ENCODE results near the gene CTIF.

CTIF gene

GRCh38 chr18:48575658-48576456, 37.0 kb downstream of the CTIF start:
- no peak for DNase-seq

GRCh38 chr18:48576457-48576771, 37.6 kb downstream of the CTIF start:
- DNase-seq = no peak

- DNase-seq = no peak
Measured at GRCh38 chr18:48577478-48578190, 38.8 kb downstream of the CTIF start.

GRCh38 chr18:48578289-48578688, 39.5 kb downstream of the CTIF start:
- no peak for DNase-seq

DNA sequence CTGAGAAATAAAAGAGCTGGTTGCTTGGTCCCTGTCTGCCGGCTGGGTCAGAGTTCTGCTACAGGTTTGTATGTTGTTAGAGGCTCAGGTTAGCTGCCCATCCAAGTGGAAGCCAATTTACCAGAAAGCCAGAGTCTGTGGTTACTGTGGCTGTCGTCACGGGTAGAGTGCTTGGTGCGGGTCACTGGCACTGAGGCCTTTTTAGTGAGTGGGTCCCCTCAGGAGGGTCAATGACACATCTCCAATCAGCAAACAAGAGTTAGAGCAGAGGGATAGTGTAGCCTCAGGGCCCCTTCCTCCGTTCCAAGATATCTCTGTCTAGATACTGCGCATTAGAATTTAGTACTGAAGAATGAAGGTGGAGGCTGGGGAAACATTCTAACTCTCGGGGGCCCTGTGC, 41.2 kb downstream of the CTIF start:
- no peak for DNase-seq

DNA sequence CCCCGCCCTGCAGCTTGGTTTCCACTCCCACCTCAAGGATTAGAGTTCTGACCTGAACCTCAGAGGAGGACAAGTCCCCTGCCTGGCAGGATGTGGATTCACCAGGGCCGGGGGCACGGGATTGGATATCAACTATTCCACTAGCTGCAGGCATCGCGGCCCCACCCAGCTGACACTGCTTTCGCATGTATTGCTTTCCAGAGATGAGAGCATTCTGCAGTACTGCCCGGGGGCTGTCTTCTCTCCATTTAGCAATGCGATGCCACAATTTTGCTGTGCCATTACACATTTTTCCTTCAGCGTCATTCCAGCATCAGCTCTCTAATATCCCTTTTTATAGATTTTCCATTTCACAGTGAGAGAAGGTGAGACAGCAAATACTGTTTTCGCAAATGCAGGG, 42.0 kb downstream of the CTIF start:
- DNase-seq = no peak

DNA sequence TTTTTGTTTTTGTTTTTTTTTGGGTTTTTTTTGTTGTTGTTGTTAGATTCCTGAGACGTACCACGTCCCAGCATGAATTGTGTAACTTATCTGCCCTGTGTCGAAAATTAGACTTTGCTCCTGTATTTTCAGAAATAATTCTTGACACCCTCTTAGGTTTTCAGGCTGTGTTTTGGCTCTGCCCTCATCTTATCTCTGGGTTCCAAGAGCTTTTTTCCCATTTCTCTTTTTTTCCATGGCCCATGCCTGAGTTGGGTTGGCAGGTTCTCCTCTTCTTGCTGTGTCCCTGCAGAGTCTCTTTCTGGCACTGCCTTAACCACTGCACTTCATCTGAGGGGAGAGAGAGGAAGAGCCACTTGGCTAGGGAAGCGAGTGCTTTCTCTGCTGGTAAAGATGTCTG, 42.4 kb downstream of the CTIF start:
- DNase-seq = no peak

GRCh38 chr18:48581941-48582340, 43.1 kb downstream of the CTIF start:
- DNase-seq = no peak

GRCh38 chr18:48582946-48583345, 44.1 kb downstream of the CTIF start:
- no peak for DNase-seq

GRCh38 chr18:48583573-48583972, 44.7 kb downstream of the CTIF start:
- no peak for DNase-seq

DNA sequence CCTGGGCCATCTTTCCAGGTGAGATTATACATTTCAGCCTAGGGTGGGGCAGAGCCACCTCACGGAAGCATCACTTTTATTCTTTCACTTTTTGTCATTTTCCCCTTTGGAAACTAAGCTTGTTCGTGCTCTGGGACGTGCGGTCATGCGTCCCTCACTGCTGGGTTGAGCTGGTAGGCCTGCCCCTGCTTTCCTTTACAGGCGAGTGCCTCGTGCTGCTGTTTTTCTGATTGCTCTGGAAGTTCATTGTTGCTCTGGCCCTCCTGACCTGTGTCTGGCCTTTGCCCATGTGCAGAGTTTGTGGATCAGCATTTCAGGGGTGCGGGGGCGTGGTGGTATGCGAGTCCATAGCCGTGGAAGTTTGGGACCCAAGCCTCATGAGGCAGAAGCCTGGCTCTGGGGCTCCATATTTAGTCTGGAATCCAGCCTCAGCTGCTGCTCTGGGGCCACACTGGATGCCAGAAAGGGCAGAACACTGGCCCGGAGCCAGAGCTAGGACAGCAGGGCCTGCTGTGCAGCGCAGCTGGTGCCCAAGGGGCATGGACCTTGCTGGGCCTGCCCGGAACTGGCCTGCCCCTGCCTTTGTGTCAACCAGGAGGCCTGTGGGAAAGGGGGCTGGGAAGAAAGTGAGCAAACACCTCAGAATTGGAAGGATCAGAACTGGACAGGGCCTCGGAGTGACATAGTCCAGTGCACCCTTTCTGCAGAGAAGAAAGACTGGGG, 51.1 kb downstream of the CTIF start:
- no peak for DNase-seq

DNA sequence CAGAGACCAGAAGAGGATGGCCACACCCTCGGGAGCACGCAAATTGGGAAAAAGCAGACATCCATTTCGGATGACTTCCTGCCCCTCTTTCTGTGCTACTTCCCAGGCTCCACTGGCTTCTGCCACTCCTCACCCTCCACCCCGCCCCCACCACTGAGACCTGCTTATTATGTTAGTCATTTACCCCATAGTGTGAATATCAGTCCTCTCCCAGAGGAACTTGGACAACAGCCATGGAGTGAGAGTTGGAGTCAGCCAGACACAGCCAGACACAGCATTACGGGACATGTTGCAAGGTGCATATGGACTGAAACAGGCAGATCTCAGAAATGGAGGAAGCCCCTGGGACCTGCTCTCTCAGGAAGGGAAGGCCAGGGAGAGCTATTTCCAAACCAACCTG, 51.8 kb downstream of the CTIF start:
- no peak for DNase-seq

- DNase-seq = no peak
Measured at GRCh38 chr18:48592540-48593171, 53.8 kb downstream of the CTIF start.

DNA sequence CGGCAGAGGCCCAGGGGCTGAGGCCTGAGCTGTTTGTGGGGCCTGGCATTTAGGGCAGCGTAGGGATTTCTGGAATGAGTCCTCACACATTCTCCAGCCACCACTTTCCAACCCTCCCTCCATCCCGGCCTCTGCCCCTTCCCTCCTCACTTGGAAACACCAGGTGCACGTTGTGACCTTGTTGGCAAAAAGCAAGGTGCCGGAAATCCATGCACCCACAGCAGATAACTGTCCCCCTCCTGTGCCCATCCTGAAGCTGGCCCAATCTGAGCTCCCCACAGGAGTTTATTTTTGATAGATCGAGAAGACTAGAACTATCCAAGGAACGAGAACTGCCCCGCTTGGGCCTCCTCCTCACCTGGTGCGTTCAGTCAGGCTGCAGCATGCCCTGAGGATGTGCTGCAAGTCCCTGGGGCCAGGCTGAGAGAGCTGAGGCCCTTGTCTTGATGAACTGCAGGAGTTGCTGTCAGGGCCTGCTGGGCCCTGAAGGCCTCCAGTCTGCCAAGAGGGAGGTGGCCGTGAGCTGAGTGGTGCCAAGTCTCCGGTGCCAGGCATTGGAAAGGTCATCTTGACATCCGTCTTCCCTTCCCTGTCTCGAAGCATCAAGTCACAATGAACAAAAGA, 55.8 kb downstream of the CTIF start:
- no peak for DNase-seq

GRCh38 chr18:48595703-48596218, 56.9 kb downstream of the CTIF start:
- DNase-seq = no peak

GRCh38 chr18:48597110-48597509, 58.3 kb downstream of the CTIF start:
- no peak for DNase-seq

DNA sequence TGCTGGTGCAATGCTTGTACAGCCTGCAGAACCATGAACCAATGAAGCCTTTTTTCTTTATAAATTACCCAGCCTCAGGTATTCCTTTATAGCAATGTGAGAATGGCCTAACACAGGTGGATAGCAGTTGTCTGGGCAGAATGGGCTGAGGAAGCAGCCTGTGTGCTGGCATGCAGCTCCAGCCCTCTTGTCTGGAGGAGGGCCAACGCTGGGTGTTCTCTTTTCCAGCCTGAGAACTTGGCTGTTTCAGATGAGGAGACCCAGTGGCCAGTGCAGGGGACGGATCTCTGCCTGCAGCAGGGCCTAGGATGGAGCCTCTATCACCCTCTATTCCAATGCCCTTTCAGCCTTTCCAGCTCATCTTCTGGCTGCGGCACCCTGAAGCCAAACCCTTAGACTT, 58.8 kb downstream of the CTIF start:
- DNase-seq = no peak

DNA sequence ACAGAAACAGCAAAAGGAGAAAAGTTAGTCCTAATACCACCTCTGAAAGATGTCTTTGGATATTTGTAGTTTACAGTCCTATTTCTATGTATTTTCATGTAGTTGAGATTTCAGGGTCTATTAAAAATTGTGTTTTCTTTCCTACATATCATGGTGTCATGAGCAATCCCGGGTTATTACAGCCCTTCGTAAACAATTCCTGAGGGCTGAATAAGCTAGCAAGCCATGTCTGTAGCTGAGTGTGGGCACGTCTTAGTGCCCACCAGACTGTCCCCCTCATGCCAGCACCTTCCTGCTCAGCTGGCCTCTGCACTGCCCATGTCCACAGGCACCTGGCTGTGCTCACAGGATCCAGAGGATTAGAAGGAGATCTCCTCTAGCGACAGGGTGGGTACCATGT, 60.6 kb downstream of the CTIF start:
- no peak for DNase-seq

- no peak for DNase-seq
Measured at GRCh38 chr18:48600046-48600445, 61.2 kb downstream of the CTIF start.

GRCh38 chr18:48600456-48601090, 61.7 kb downstream of the CTIF start:
- no peak for DNase-seq

DNA sequence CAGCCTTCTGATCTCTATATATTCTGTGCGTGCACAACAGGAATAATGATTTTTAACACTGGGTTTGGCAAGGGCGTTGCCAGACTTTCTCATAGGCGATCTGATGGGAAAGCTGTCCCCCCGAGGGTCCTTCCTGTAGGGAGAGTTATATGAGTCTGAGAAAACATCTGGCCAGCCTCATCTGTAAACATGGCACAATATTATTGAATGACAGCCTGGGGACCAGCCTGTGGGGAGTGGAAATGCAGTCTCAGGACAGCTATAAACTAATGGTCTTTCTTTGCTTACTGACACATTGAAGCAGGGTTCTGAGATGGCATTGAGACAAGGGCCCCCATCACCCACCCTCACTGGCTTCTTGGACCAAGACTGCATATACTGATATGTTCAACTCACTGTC, 62.5 kb downstream of the CTIF start:
- DNase-seq = no peak

DNA sequence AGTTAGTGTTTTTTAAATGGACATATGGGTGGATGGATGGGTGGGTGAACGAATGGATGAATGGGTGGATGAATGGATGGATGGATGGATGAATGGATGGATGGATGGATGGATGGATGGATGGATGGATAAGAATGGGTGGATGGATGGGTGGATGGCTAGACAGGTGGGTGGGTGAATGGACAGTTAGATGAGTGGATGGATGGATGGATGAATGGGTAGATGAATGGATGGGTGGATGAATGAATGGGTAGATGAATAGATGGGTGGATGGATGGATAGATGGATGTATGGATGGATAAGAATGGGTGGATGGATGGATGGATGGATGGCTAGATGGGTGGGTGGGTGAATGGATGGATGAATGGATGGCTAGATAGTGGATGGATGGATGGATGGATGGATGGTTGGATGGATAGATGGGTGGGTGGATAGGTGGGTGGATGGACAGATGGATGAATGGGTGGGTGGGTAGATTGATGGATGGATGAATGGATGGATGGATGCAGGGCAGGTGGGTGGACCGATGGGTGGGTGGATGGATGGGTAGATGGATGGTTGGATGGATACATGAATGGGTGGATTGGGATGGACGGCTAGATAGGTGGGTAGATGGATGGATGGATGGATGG, 64.0 kb downstream of the CTIF start:
- no peak for DNase-seq

Measured in activated T-cell treated with anti-CD3 and anti-CD28 coated beads for 4 hours (primary cell).